ENCODE results near the gene PDK4.

GRCh38 chr7:95581467-95581866 is 14.8 kb downstream of the PDK4 start:
- TF ChIP-seq CTCF (IDR thresholded peaks at IDR 0.05; ENCODE audit: insufficient read depth, low read length) (no peak), POLR2AphosphoS5 (IDR thresholded peaks at IDR 0.05; ENCODE audit: low read depth) (no peak), REST (IDR thresholded peaks at IDR 0.05; ENCODE audit: insufficient replicate concordance, low read depth) (no peak)

All from HL-60 (cell line).